H1 (cell line): Measurements from ENCODE around the gene DDX11. TPM values are rescaled to one million over a fixed set of nuclear protein-coding genes. Genes with fewer than 3 reads are reported as not detected.
"Not testable (repeated sequence)": the region's sequence is repeated elsewhere in the genome, so short reads cannot be mapped to it uniquely, and the experiment has no call there.

Experiments
- CTCF ChIA-PET: fragments of 300-600 bp; sonication (Branson Sonifier 250); formaldehyde crosslinking; loops from one replicate; lab custom pipeline; 2021; ENCODE audit not compliant: partially characterized antibody; lab: Charles Lee
- POLR2A ChIA-PET: fragments of 300-600 bp; sonication (Branson Sonifier 250); formaldehyde crosslinking; loops from one replicate; lab custom pipeline; 2021; ENCODE audit warnings: inconsistent platforms; ENCODE audit not compliant: partially characterized antibody; lab: Charles Lee
- DNase-seq, 2 experiments: peaks; one replicate each; pipeline versions ENCODE4 v3.0.0 to v3.0.0-alpha.2; 2010 to 2022; ENCODE audit warnings: low spot score in 2 of 2, low read depth in 1 of 2, mixed read lengths in 1 of 2
- FAIRE-seq: peaks from 2 replicates; lab custom pipeline; 2011; peaks lifted over from hg19 to GRCh38; lab: Jason Lieb, UNC
- H2AFZ ChIP-seq: 2 replicates; pipeline ENCODE4 v1.8.1; 2012; ENCODE audit warnings: low read length, inconsistent platforms
- H2AK5ac ChIP-seq: 2 replicates; pipeline ENCODE4 v1.6.1; 2013; ENCODE audit warnings: low read depth, low read length
- H2BK120ac ChIP-seq: replicated peaks from 2 replicates; pipeline ENCODE3; 2013; ENCODE audit warnings: low read depth, low read length, inconsistent platforms
- H2BK12ac ChIP-seq: 2 replicates; pipeline ENCODE4 v1.6.1; 2013; ENCODE audit warnings: low read depth, low read length
- H2BK15ac ChIP-seq: 2 replicates; pipeline ENCODE4 v1.6.1; 2013; ENCODE audit warnings: low read length
- H2BK20ac ChIP-seq: 2 replicates; pipeline ENCODE4 v1.6.1; 2013; ENCODE audit warnings: low read length
- H2BK5ac ChIP-seq: 2 replicates; pipeline ENCODE4 v1.6.1; 2013; ENCODE audit warnings: low read depth, low read length
- H3K14ac ChIP-seq: 2 replicates; pipeline ENCODE4 v1.6.1; 2013; ENCODE audit warnings: inconsistent platforms; ENCODE audit not compliant: insufficient read length
- H3K18ac ChIP-seq: 2 replicates; pipeline ENCODE4 v1.6.1; 2013; ENCODE audit warnings: low read length; ENCODE audit errors: extremely low read depth
- H3K23ac ChIP-seq: 2 replicates; pipeline ENCODE4 v1.6.1; 2013; ENCODE audit warnings: inconsistent platforms; ENCODE audit not compliant: insufficient read length
- H3K23me2 ChIP-seq: 2 replicates; pipeline ENCODE4 v1.6.1; 2013; ENCODE audit warnings: low read depth, low read length
- H3K27ac ChIP-seq: 2 replicates; pipeline ENCODE4 v1.6.1; 2011; ENCODE audit warnings: low read depth, low read length, inconsistent platforms
- H3K27me3 ChIP-seq, 4 experiments: replicated peaks in 1 of 4; 1 replicate in 1 of 4; 2 replicates in 3 of 4; pipeline versions ENCODE4 v1.6.1 to v1.8.1; 2011 to 2013; ENCODE audit warnings: low read length in 3 of 4, mild to moderate bottlenecking in 3 of 4, inconsistent platforms in 2 of 4, mixed read lengths in 2 of 4, moderate library complexity in 1 of 4; ENCODE audit not compliant: control insufficient read depth in 3 of 4, insufficient read depth in 3 of 4; ENCODE audit errors: extremely low read depth in 1 of 4
- H3K36me3 ChIP-seq, 4 experiments: 2 replicates each; pipeline versions ENCODE4 v1.6.1 to v1.8.1; 2011 to 2013; ENCODE audit warnings: mild to moderate bottlenecking in 4 of 4, low read length in 3 of 4, moderate library complexity in 2 of 4, control low read depth in 1 of 4, inconsistent platforms in 1 of 4; ENCODE audit not compliant: insufficient read depth in 4 of 4, control insufficient read depth in 2 of 4
- H3K4ac ChIP-seq: replicated peaks from 2 replicates; pipeline ENCODE3; 2013; ENCODE audit warnings: low read length, low read depth, mixed read lengths, inconsistent platforms; ENCODE audit not compliant: insufficient read length
- H3K4me1 ChIP-seq, 4 experiments: replicated peaks in 1 of 4; 1 replicate in 1 of 4; 2 replicates in 3 of 4; pipeline versions ENCODE4 v1.6.1 to v1.8.1; 2011 to 2013; ENCODE audit warnings: low read length in 3 of 4, inconsistent platforms in 2 of 4, mixed read lengths in 1 of 4; ENCODE audit not compliant: insufficient read depth in 4 of 4, control insufficient read depth in 3 of 4
- H3K4me2 ChIP-seq, 2 experiments: 2 replicates each; pipeline versions ENCODE4 v1.6.1 to v1.8.1; 2011 to 2013; ENCODE audit warnings: low read depth in 2 of 2, low read length in 2 of 2, control low read depth in 1 of 2, inconsistent platforms in 1 of 2, mild to moderate bottlenecking in 1 of 2; ENCODE audit not compliant: insufficient read depth in 1 of 2
- H3K4me3 ChIP-seq, 4 experiments: fragments of 200-600, 300-600 bp in 1 of 4; sonication (generic), shearing (Covaris generic), sonication (Bioruptor Twin) in 1 of 4; 2 replicates each; pipeline versions ENCODE4 v1.5.1 to v1.8.1; 2011 to 2016; ENCODE audit warnings: low read length in 4 of 4, low read depth in 3 of 4, control low read depth in 2 of 4, inconsistent platforms in 2 of 4, mild to moderate bottlenecking in 2 of 4, mixed read lengths in 1 of 4, moderate library complexity in 1 of 4; ENCODE audit not compliant: insufficient read depth in 2 of 4; ENCODE audit errors: extremely low read depth in 1 of 4
- H3K56ac ChIP-seq: replicated peaks from 2 replicates; pipeline ENCODE3; 2013; ENCODE audit warnings: low read depth, mild to moderate bottlenecking, mixed read lengths, low read length, inconsistent platforms; ENCODE audit not compliant: insufficient read length
- H3K79me1 ChIP-seq: 2 replicates; pipeline ENCODE4 v1.6.1; 2013; ENCODE audit warnings: low read depth, low read length, control low read depth
- H3K79me2 ChIP-seq, 2 experiments: 2 replicates each; pipeline versions ENCODE4 v1.6.1 to v1.8.1; 2012 to 2013; ENCODE audit warnings: low read length in 2 of 2, mild to moderate bottlenecking in 2 of 2, inconsistent platforms in 1 of 2; ENCODE audit not compliant: insufficient read depth in 2 of 2, control insufficient read depth in 1 of 2
- H3K9ac ChIP-seq, 4 experiments: replicated peaks in 1 of 4; 1 replicate in 1 of 4; 2 replicates in 3 of 4; pipeline versions ENCODE4 v1.6.1 to v1.8.1; 2011 to 2013; ENCODE audit warnings: low read depth in 3 of 4, low read length in 3 of 4, control low read depth in 2 of 4, mild to moderate bottlenecking in 2 of 4, moderate library complexity in 2 of 4, inconsistent platforms in 1 of 4; ENCODE audit errors: extremely low read depth in 1 of 4
- H3K9me3 ChIP-seq, 2 experiments: 2 replicates each; pipeline versions ENCODE4 v1.6.1 to v1.8.1; 2012 to 2013; ENCODE audit warnings: mild to moderate bottlenecking in 2 of 2, moderate library complexity in 2 of 2, control low read depth in 1 of 2, inconsistent platforms in 1 of 2, low read depth in 1 of 2, low read length in 1 of 2, mixed read lengths in 1 of 2; ENCODE audit not compliant: insufficient read depth in 2 of 2
- H4K20me1 ChIP-seq, 2 experiments: replicated peaks in 1 of 2; 2 replicates each; pipeline versions ENCODE3 to v1.8.1; 2011 to 2013; ENCODE audit warnings: inconsistent platforms in 2 of 2, low read length in 2 of 2, mild to moderate bottlenecking in 1 of 2; ENCODE audit not compliant: insufficient read depth in 2 of 2, control insufficient read depth in 1 of 2
- H4K5ac ChIP-seq: 2 replicates; pipeline ENCODE4 v1.6.1; 2013; ENCODE audit warnings: low read length, low read depth, mixed read lengths, inconsistent platforms; ENCODE audit not compliant: insufficient read length
- H4K8ac ChIP-seq: 2 replicates; pipeline ENCODE4 v1.8.0; 2013; ENCODE audit warnings: mild to moderate bottlenecking, moderate library complexity, low read length, inconsistent platforms; ENCODE audit not compliant: insufficient read depth; ENCODE audit errors: extremely low read depth
- H4K91ac ChIP-seq: replicated peaks from 2 replicates; pipeline ENCODE3; 2013; ENCODE audit warnings: low read length, mixed read lengths, inconsistent platforms; ENCODE audit not compliant: insufficient read length
- GABPA ChIP-seq: IDR thresholded peaks from 2 replicates; pipeline ENCODE4 v1.6.1; 2011; ENCODE audit warnings: mild to moderate bottlenecking, low read length, moderate library complexity, borderline replicate concordance; ENCODE audit not compliant: insufficient read depth
- KDM4A ChIP-seq: IDR thresholded peaks from one replicate; pipeline ENCODE4 v1.7.1; 2012; ENCODE audit warnings: low read depth, mild to moderate bottlenecking, moderate library complexity, low read length, inconsistent platforms; ENCODE audit not compliant: severe bottlenecking
- MAX ChIP-seq: IDR thresholded peaks from 2 replicates; pipeline ENCODE4 v1.6.1; 2012; ENCODE audit warnings: inconsistent platforms
- PHF8 ChIP-seq: fragments of 200-600 bp; sonication (generic); conservative IDR thresholded peaks from 2 replicates; pipeline ENCODE4 v1.7.1; 2012; ENCODE audit warnings: low read depth, mild to moderate bottlenecking, inconsistent platforms, low read length, moderate library complexity
- POLR2A ChIP-seq, 2 experiments: IDR thresholded peaks; 1 replicate in 1 of 2; 2 replicates in 1 of 2; pipeline ENCODE4 v1.6.1; 2011; ENCODE audit warnings: low read depth in 2 of 2, low read length in 2 of 2, mild to moderate bottlenecking in 2 of 2; ENCODE audit errors: control extremely low read depth in 1 of 2
- POLR2AphosphoS5 ChIP-seq: IDR thresholded peaks from 2 replicates; pipeline ENCODE4 v1.6.1; 2011; ENCODE audit warnings: low read depth, low read length
- SIN3A ChIP-seq, 2 experiments: IDR thresholded peaks in 1 of 2; conservative IDR thresholded peaks in 1 of 2; 2 replicates each; pipeline ENCODE4 v1.6.1; 2011 to 2012; ENCODE audit warnings: low read length in 2 of 2, improper control_type of control experiment in 1 of 2, low read depth in 1 of 2, mild to moderate bottlenecking in 1 of 2
- SP2 ChIP-seq: IDR thresholded peaks from 2 replicates; pipeline ENCODE4 v1.6.1; 2012; ENCODE audit warnings: mild to moderate bottlenecking, low read length, inconsistent platforms
- WGBS, 2 experiments: shearing (Covaris generic) in 1 of 2; methylation state at CpG; one replicate each; pipeline versions ENCODE4 v1.1.6 to v1.1.7; 2013 to 2015; ENCODE audit warnings: low lambda C conversion rate in 2 of 2, mixed read lengths in 2 of 2, inconsistent platforms in 1 of 2, low coverage in 1 of 2, missing lambda C conversion rate in 1 of 2; ENCODE audit not compliant: insufficient replicate concordance in 2 of 2, insufficient coverage in 1 of 2, insufficient read length in 1 of 2; ENCODE audit errors: extremely low coverage in 1 of 2, missing lambda C conversion rate in 1 of 2; 5-methylcytosine and 5-hydroxymethylcytosine counted together
- long read RNA-seq, 2 experiments: library from RNA in 1 of 2; library from capped mRNA in 1 of 2; stranded (forward); transcript quantifications; one replicate each; pipeline ENCODE4 v2.0.0, GENCODE V29; 2021; ENCODE audit warnings: inconsistent platforms in 1 of 2
- polyA minus RNA-seq, 3 experiments: library from RNA; depleted of rRNA, polyadenylated mRNA; stranded (reverse); fragments of >200 nt; gene quantifications; 1 replicate in 2 of 3; 2 replicates in 1 of 3; pipeline ENCODE4 v1.2.3, GENCODE V29; 2011
- polyA plus RNA-seq, 7 experiments: library from polyadenylated mRNA; depleted of rRNA in 3 of 7; stranded (reverse) in 5 of 7; unstranded in 2 of 7; fragments of >200 nt in 5 of 7; fragments of 200-250 nt in 2 of 7; gene quantifications; 1 replicate in 5 of 7; 2 replicates in 1 of 7; 4 replicates in 1 of 7; pipeline versions ENCODE4 v1.2.1 to v1.2.3, GENCODE V29; 2011 to 2013; ENCODE audit warnings: missing spikeins in 2 of 7, mixed read lengths in 2 of 7
- total RNA-seq: library from RNA; stranded (reverse); fragmentation: NEBNext Ultra II Directional; extraction: Animal tissue kit (Norgen Biotek cat#: 25700); gene quantifications from 2 replicates; pipeline ENCODE4 v1.2.1, GENCODE V29; 2021

The DDX11 gene
- total RNA-seq = 135 and 141 TPM in 2 replicates
- polyA plus RNA-seq (2011; rRNA removed) = 61.6 and 77.3 TPM in 2 replicates
- 89.6 TPM for polyA plus RNA-seq (2011; cell fraction: cytosol; rRNA removed)
- 466 TPM for polyA plus RNA-seq (2011; cell fraction: nucleus; rRNA removed)
- 106 to 121 TPM (median 117 TPM) in 4 replicates for polyA plus RNA-seq (2012, experiment 1 of 2)
- polyA plus RNA-seq (2012, experiment 2 of 2) = 60.6 TPM
- polyA plus RNA-seq (2013, experiment 1 of 2) = 52.1 TPM
- 44.4 TPM for polyA plus RNA-seq (2013, experiment 2 of 2)
- polyA minus RNA-seq (2011; rRNA and poly(A)+ RNA removed) = 107 and 110 TPM in 2 replicates
- 61.2 TPM for polyA minus RNA-seq (2011; cell fraction: cytosol; rRNA and poly(A)+ RNA removed)
- polyA minus RNA-seq (2011; cell fraction: nucleus; rRNA and poly(A)+ RNA removed) = 182 TPM
- long read RNA-seq, experiment 1, partial matches to known transcripts = 11 of 29 reads
- long read RNA-seq, experiment 1, other reads (novel, unspliced or antisense) = 18 of 29 reads
- long read RNA-seq, experiment 2, partial matches to known transcripts = 2 of 5 reads
- long read RNA-seq, experiment 2, other reads (novel, unspliced or antisense) = 3 of 5 reads

- H2BK20ac ChIP-seq, H4K91ac ChIP-seq, H3K4me1 ChIP-seq, H4K20me1 ChIP-seq, H3K23me2 ChIP-seq, H2BK12ac ChIP-seq, H3K56ac ChIP-seq, H3K4ac ChIP-seq, H2BK15ac ChIP-seq, H3K23ac ChIP-seq, H3K27me3 ChIP-seq, H3K14ac ChIP-seq, H2BK120ac ChIP-seq, H3K36me3 ChIP-seq, H3K9me3 ChIP-seq, H3K79me1 ChIP-seq, FAIRE-seq: not testable (repeated sequence)
- peak within 1 kb of the TSS; percentile 72 for H2AFZ ChIP-seq
- H3K18ac ChIP-seq = peak within 1 kb of the TSS; percentile 87; the same call in 1 of the 2 replicates
- WGBS, 2 experiments = 1% methylated on average over 56 of the region's 58 CpGs; no CpG with 5 or more reads in 1 of the 2 experiments
- peak within 1 kb of the TSS; percentile 69 to 99 (median 83) for H3K9ac ChIP-seq
- H4K8ac ChIP-seq = peak within 1 kb of the TSS; percentile 57; the same call in 1 of the 2 replicates
- H2AK5ac ChIP-seq = 0 out of 2 replicates have a peak within 1 kb of the TSS, but pooled peaks have one; percentile 70
- H3K4me2 ChIP-seq = peak within 1 kb of the TSS; percentile 76 to 96
- peak; percentile 77 to 94 for DNase-seq
- peak within 1 kb of the TSS; percentile 92 for H4K5ac ChIP-seq
- H3K79me2 ChIP-seq = peaks cover 0 to 33% of the 10 kb centered on the region in 2 experiments; a peak in 3 of 4 replicates
- ChIA-PET CTCF (interaction anchor here (0.7 to 1.4 kb wide), 3 partner anchors 51 to 170 kb away, joined by 3 to 4 read pairs (median 3); no protein-coding TSS in a partner anchor), POLR2A (interaction anchor here (0.6 to 0.9 kb wide), 4 partner anchors 21 to 658 kb away, joined by 3 to 5 read pairs (median 3); no protein-coding TSS in a partner anchor)
- H3K4me3 ChIP-seq = peak within 1 kb of the TSS; percentile 61 to 100 (median 84)
- peak within 1 kb of the TSS; percentile 92 for H2BK5ac ChIP-seq
- peak within 1 kb of the TSS; percentile 84; the same call in 1 of the 2 replicates for H3K27ac ChIP-seq
- TF ChIP-seq SIN3A (conservative IDR thresholded peaks at IDR 0.05 in 1 of 2, IDR thresholded peaks at IDR 0.05 in 1 of 2; ENCODE audit: low read depth in 1 of 2, low read length in 2 of 2) (peak in 1 of 2 experiments; percentile 70; a peak in 2 of 4 replicates), PHF8 (peak; percentile 68), KDM4A (peak; percentile 62), MAX (peak; percentile 64), SP2 (peak; percentile 8; the same call in 1 of the 2 replicates), POLR2A (IDR thresholded peaks at IDR 0.05; ENCODE audit: control extremely low read depth in 1 of 2, low read depth in 2 of 2, low read length in 2 of 2) (peak; percentile 30 to 76), POLR2AphosphoS5 (peak; percentile 20), GABPA (peak; percentile 80; the same call in 1 of the 2 replicates)
These were observed at the start of gene DDX11 for GRCh38 chr12:31073527-31074332. Gene DDX11, plus strand, starts transcription at chr12:31073860. Its CDS starts 4,534 bp downstream, at chr12:31078394.
